GM21447 (cell line): ENCODE results near the gene ENPP3.

Experiments
- ATAC-seq: cut with Tn5 transposase; IDR thresholded peaks from one replicate; pipeline ENCODE4 v1.9.1; 2021; ENCODE audit not compliant: unreplicated experiment

Gene ENPP3

GRCh38 chr6:131642565-131642964 is 5.5 kb downstream of the ENPP3 start:
- ATAC-seq, result no peak

GRCh38 chr6:131642987-131643611 is 6.0 kb downstream of the ENPP3 start:
- no peak for ATAC-seq

- ATAC-seq, result no peak
Observed at GRCh38 chr6:131643855-131644460, 6.9 kb downstream of the ENPP3 start.

GRCh38 chr6:131644921-131645320 is 7.8 kb downstream of the ENPP3 start:
- ATAC-seq, result no peak

- no peak for ATAC-seq
Observed at GRCh38 chr6:131645846-131646245, 8.7 kb downstream of the ENPP3 start.

GRCh38 chr6:131646249-131646670 is 9.2 kb downstream of the ENPP3 start:
- no peak for ATAC-seq

GRCh38 chr6:131651782-131652181 is 14.7 kb downstream of the ENPP3 start:
- ATAC-seq, result no peak

GRCh38 chr6:131652472-131652871 is 15.4 kb downstream of the ENPP3 start:
- ATAC-seq, result no peak

GRCh38 chr6:131654326-131654725 is 17.2 kb downstream of the ENPP3 start:
- ATAC-seq, result no peak

- no peak for ATAC-seq
Observed at GRCh38 chr6:131655387-131655786, 18.3 kb downstream of the ENPP3 start.

GRCh38 chr6:131655951-131656350 is 18.8 kb downstream of the ENPP3 start:
- no peak for ATAC-seq

GRCh38 chr6:131656667-131657066 is 19.6 kb downstream of the ENPP3 start:
- no peak for ATAC-seq

GRCh38 chr6:131657222-131657621 is 20.1 kb downstream of the ENPP3 start:
- ATAC-seq, result no peak

GRCh38 chr6:131657630-131658111 is 20.6 kb downstream of the ENPP3 start:
- ATAC-seq, result no peak

- ATAC-seq, result no peak
Observed at GRCh38 chr6:131658287-131658686, 21.2 kb downstream of the ENPP3 start.

GRCh38 chr6:131660195-131660594 is 23.1 kb downstream of the ENPP3 start:
- ATAC-seq, result no peak

GRCh38 chr6:131663578-131664165 is 26.6 kb downstream of the ENPP3 start:
- no peak for ATAC-seq

GRCh38 chr6:131669891-131670290 is 32.8 kb downstream of the ENPP3 start:
- ATAC-seq, result no peak

- ATAC-seq, result no peak
Observed at GRCh38 chr6:131673184-131673583, 36.1 kb downstream of the ENPP3 start.

GRCh38 chr6:131678442-131678841 is 41.3 kb downstream of the ENPP3 start:
- ATAC-seq, result no peak

GRCh38 chr6:131680868-131681267 is 43.8 kb downstream of the ENPP3 start:
- ATAC-seq, result no peak

- no peak for ATAC-seq
Observed at GRCh38 chr6:131681585-131681984, 44.5 kb downstream of the ENPP3 start.
